K562 (cell line): ENCODE measurements around the gene XRN2. TPM values are rescaled to one million over a fixed set of nuclear protein-coding genes. Genes with fewer than 3 reads are reported as not detected.

Experiments
- ATAC-seq: fragments of 200-7000 bp; cut with Tn5 transposase; 3 replicates; pipeline ENCODE4 v1.9.1; 2020; ENCODE audit warnings: moderate library complexity
- BruUV-seq: library from RNA; stranded (reverse); fragments of 400-500 nt; replicated peaks from 2 replicates; lab custom pipeline; 2021; lab: Mats Ljungman, UMichigan
- CTCF ChIA-PET: fragments of 300-600 bp; formaldehyde crosslinking; extraction: SDS; loops from one replicate; lab custom pipeline; 2021; ENCODE audit warnings: low intra/inter-chr PET ratio; lab: Yijun Ruan, JAX
- POLR2A ChIA-PET: fragments of 300-600, 350-650 bp; sonication (Branson Sonifier 250); formaldehyde crosslinking; extraction: SDS; loops from one replicate; lab custom pipeline; 2021; ENCODE audit warnings: antibody characterized with exemption, inconsistent platforms; lab: Yijun Ruan, JAX
- DNase-seq, 4 experiments: peaks; one replicate each; pipeline versions ENCODE4 v3.0.0 to v3.0.0-alpha.2; 2011 to 2018; ENCODE audit warnings: low spot score in 3 of 4, mixed read lengths in 3 of 4; ENCODE audit errors: extremely low read depth in 1 of 4
- FAIRE-seq: peaks from 2 replicates; lab custom pipeline; 2011; peaks lifted over from hg19 to GRCh38; lab: Jason Lieb, UNC
- H2AFZ ChIP-seq: 2 replicates; pipeline ENCODE4 v1.6.0; 2011; ENCODE audit warnings: low read depth, low read length, control low read depth, inconsistent platforms
- H3K27ac ChIP-seq: fragments of 200-600 bp; 3 replicates; pipeline ENCODE4 v1.8.0; 2011; ENCODE audit warnings: low read depth, mild to moderate bottlenecking, control low read depth, inconsistent platforms, low read length, moderate library complexity, mixed read lengths; ENCODE audit errors: extremely low read depth
- H3K27me3 ChIP-seq, 2 experiments: fragments of 300-600 bp in 1 of 2; 2 replicates in 1 of 2; 3 replicates in 1 of 2; pipeline versions ENCODE4 v1.6.0 to v1.8.0; 2011; ENCODE audit warnings: inconsistent platforms in 2 of 2, low read length in 2 of 2, mild to moderate bottlenecking in 1 of 2, mixed read lengths in 1 of 2, moderate library complexity in 1 of 2; ENCODE audit not compliant: control insufficient read depth in 2 of 2, insufficient read depth in 2 of 2
- H3K36me3 ChIP-seq: fragments of 300-600 bp; 3 replicates; pipeline ENCODE4 v1.8.0; 2011; ENCODE audit warnings: mild to moderate bottlenecking, low read length, inconsistent platforms; ENCODE audit not compliant: control insufficient read depth, insufficient read depth
- H3K4me1 ChIP-seq, 2 experiments: fragments of 200-600 bp in 1 of 2; replicated peaks in 1 of 2; 2 replicates in 1 of 2; 3 replicates in 1 of 2; pipeline versions ENCODE4 v1.5.1 to v1.8.0; 2011; ENCODE audit warnings: inconsistent platforms in 2 of 2, low read length in 2 of 2, mild to moderate bottlenecking in 1 of 2, mixed read lengths in 1 of 2, moderate library complexity in 1 of 2; ENCODE audit not compliant: control insufficient read depth in 2 of 2, insufficient read depth in 2 of 2
- H3K4me2 ChIP-seq: 2 replicates; pipeline ENCODE4 v1.6.1; 2011; ENCODE audit warnings: low read length, control low read depth, inconsistent platforms, mixed read lengths; ENCODE audit not compliant: insufficient read depth
- H3K4me3 ChIP-seq: fragments of 200-600 bp; sonication (generic), shearing (Covaris generic); 2 replicates; pipeline ENCODE4 v1.5.1; 2016; ENCODE audit warnings: control low read depth, inconsistent platforms
- H3K79me2 ChIP-seq: fragments of 200-600 bp; 3 replicates; pipeline ENCODE4 v1.8.0; 2011; ENCODE audit warnings: low read length, inconsistent platforms; ENCODE audit not compliant: control insufficient read depth, insufficient read depth
- H3K9ac ChIP-seq, 2 experiments: 2 replicates each; pipeline versions ENCODE4 v1.6.0 to v1.6.1; 2011; ENCODE audit warnings: low read depth in 2 of 2, low read length in 2 of 2, control low read depth in 1 of 2, inconsistent platforms in 1 of 2, mild to moderate bottlenecking in 1 of 2, mixed read lengths in 1 of 2; ENCODE audit not compliant: insufficient read depth in 1 of 2
- H3K9me1 ChIP-seq: one replicate; pipeline ENCODE4 v1.6.0; 2011; ENCODE audit warnings: inconsistent platforms, mild to moderate bottlenecking, low read length, moderate library complexity; ENCODE audit not compliant: control insufficient read depth, insufficient read depth
- H3K9me3 ChIP-seq: replicated peaks from 2 replicates; pipeline ENCODE4 v1.5.1; 2011; ENCODE audit warnings: low read depth, low read length, inconsistent platforms; ENCODE audit not compliant: control insufficient read depth, insufficient read depth
- H4K20me1 ChIP-seq: replicated peaks from 2 replicates; pipeline ENCODE4 v1.6.1; 2011; ENCODE audit warnings: low read length, inconsistent platforms, mixed read lengths; ENCODE audit not compliant: control insufficient read depth, insufficient read depth
- ATF7 ChIP-seq: fragments of 450-650 bp; IDR thresholded peaks from 2 replicates; pipeline ENCODE4 v1.7.1; 2014; ENCODE audit warnings: mild to moderate bottlenecking, moderate library complexity
- CHCHD3 ChIP-seq: fragments of 250-450 bp; sonication (Bioruptor Pico); IDR thresholded peaks from 2 replicates; pipeline ENCODE4 v2.1.2; 2022; ENCODE audit warnings: mild to moderate bottlenecking
- CTBP1 ChIP-seq: fragments of 450-650 bp; IDR thresholded peaks from 2 replicates; pipeline ENCODE4 v1.6.1; 2016; ENCODE audit warnings: borderline replicate concordance
- GTF2A2 ChIP-seq: IDR thresholded peaks from 2 replicates; pipeline ENCODE4 v1.6.1; 2016; ENCODE audit warnings: mild to moderate bottlenecking, missing genetic modification characterization, missing compliant biosample characterization
- GTF2E2 ChIP-seq: fragments of 200-800 bp; sonication (Bioruptor generic); IDR thresholded peaks from 2 replicates; pipeline ENCODE4 v1.6.1; 2016; ENCODE audit warnings: missing genetic modification characterization, missing compliant biosample characterization
- HINFP ChIP-seq: fragments of 450-650 bp; conservative IDR thresholded peaks from 2 replicates; pipeline ENCODE4 v1.6.1; 2016; ENCODE audit warnings: missing genetic modification characterization, low read depth, mild to moderate bottlenecking, control low read depth, missing compliant biosample characterization
- NEUROD1 ChIP-seq: fragments of 150-350 bp; IDR thresholded peaks from 2 replicates; pipeline ENCODE4 v1.6.1; 2014; ENCODE audit warnings: borderline replicate concordance, low read length, low read depth; ENCODE audit not compliant: partially characterized antibody
- PHTF2 ChIP-seq: fragments of 250-450 bp; sonication (Bioruptor Pico); IDR thresholded peaks from 2 replicates; pipeline ENCODE4 v1.5.0; 2021; ENCODE audit warnings: mild to moderate bottlenecking
- RFX1 ChIP-seq: fragments of 450-650 bp; IDR thresholded peaks from 2 replicates; pipeline ENCODE4 v1.6.1; 2016; ENCODE audit warnings: mild to moderate bottlenecking, moderate library complexity
- ZKSCAN3 ChIP-seq: fragments of 250-450 bp; sonication (Bioruptor Pico); IDR thresholded peaks from 2 replicates; pipeline ENCODE4 v1.4.0; 2020
- ZNF12 ChIP-seq: sonication (generic); formaldehyde crosslinking; IDR thresholded peaks from 2 replicates; pipeline ENCODE4 v1.4.0; 2020; ENCODE audit warnings: mild to moderate bottlenecking, missing genetic modification reagents
- ZNF639 ChIP-seq, 2 experiments: fragments of 200-800 bp in 1 of 2; sonication (Bioruptor generic) in 1 of 2; sonication (generic) in 1 of 2; formaldehyde crosslinking in 1 of 2; IDR thresholded peaks in 1 of 2; conservative IDR thresholded peaks in 1 of 2; 2 replicates each; pipeline versions ENCODE4 v1.5.0 to v1.6.1; 2016 to 2020; ENCODE audit warnings: missing compliant biosample characterization in 1 of 2, missing genetic modification characterization in 1 of 2, missing genetic modification reagents in 1 of 2
- WGBS: fragments of 100-300 bp; shearing (Covaris generic); methylation state at CpG from one replicate; pipeline ENCODE4 v1.1.6; 2016; ENCODE audit warnings: low coverage, mixed read lengths; ENCODE audit not compliant: insufficient coverage; ENCODE audit errors: missing lambda C conversion rate; 5-methylcytosine and 5-hydroxymethylcytosine counted together
- in situ Hi-C: fragments of 300-500 bp; cut with MboI; formaldehyde crosslinking; loops from 4 replicates; pipeline ENCODE4 v1.15.0; 2018; ENCODE audit warnings: inconsistent platforms, mixed read lengths
- intact Hi-C: fragments of 100-400 bp; cut with micrococcal nuclease; formaldehyde crosslinking; loops from 2 replicates; pipeline ENCODE4 v1.14.2; 2022
- polyA plus RNA-seq, 8 experiments: library from polyadenylated mRNA; depleted of rRNA in 4 of 8; stranded (reverse) in 5 of 8; unstranded in 3 of 8; fragments of >200 nt; fragmentation: Nextera tagmentation in 2 of 8; fragmentation: Illumina TruSeq in 1 of 8; extraction: Ambion mirVana in 2 of 8; extraction: Trizol in 1 of 8; gene quantifications; 2 replicates each; pipeline versions ENCODE4 v1.2.1 to v1.2.3, GENCODE V29; 2011 to 2014; ENCODE audit warnings: inconsistent platforms in 1 of 8, missing spikeins in 1 of 8
- total RNA-seq, 7 experiments: library from RNA; depleted of rRNA in 6 of 7; stranded (reverse); fragments of >200 nt in 6 of 7; fragmentation: Illumina TruSeq in 2 of 7; extraction: Trizol in 2 of 7; gene quantifications; 2 replicates each; pipeline versions ENCODE4 v1.2.1 to v1.2.3, GENCODE V29; 2011 to 2021; ENCODE audit warnings: low replicate concordance in 1 of 7

XRN2 gene
- total and polyA plus RNA-seq, 9 of the 15 experiments (the other 6 are each of a cell fraction or from before 2014, with no cell fraction given): 41.8 to 67.3 (median 51.4) TPM

DNA sequence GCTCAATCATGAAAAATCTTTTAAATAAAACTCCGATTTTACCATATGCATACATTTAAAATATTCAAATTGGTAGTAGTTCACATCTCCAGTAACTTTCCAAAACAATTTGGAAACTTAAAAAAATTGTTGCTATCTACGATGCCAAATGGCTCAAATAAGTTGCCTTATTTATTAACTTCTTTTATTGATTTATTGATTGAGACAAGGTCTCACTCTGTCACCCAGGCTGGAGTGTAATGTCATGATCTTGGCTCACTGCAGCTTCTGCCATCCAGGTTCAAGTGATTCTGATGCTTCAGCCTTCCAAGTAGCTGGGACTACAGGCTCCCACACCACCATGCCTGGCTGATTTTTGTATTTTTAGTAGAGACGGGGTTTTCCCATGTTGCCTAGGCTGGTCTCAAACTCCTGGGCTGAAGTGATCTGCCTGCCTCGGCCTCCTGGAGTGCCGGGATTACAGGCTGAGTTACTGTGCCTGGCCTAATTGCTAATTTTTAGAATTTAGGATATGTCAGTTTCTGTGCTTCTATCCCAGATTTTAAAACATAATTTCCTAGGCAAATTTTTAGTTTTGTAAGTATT lies 81.3 kb downstream of the XRN2 start:
- H3K79me2 ChIP-seq: no peaks in the 10 kb centered on the region
- intact Hi-C loops (no loop called here), in situ Hi-C loops (no loop called here)
- no peak overlapping the region for H3K4me3 ChIP-seq
- H3K27me3 ChIP-seq: no peaks in the 10 kb centered on the region
- H4K20me1 ChIP-seq: no peaks in the 10 kb centered on the region
- no TSS peak for BruUV-seq
- H3K4me1 ChIP-seq: no peaks in the 10 kb centered on the region
- no peak for DNase-seq
- TF ChIP-seq GTF2A2 (tag): no peak
- TF ChIP-seq ZKSCAN3 (CRISPR knock-in tag): no peak
- no peak for TF ChIP-seq ATF7
- no peak for TF ChIP-seq RFX1
- no peak for TF ChIP-seq HINFP
- no peak for TF ChIP-seq NEUROD1
- no peak for TF ChIP-seq CHCHD3
- TF ChIP-seq GTF2E2 (tag): no peak
- no peak for TF ChIP-seq ZNF12 (CRISPR knock-in tag)
- no peak for TF ChIP-seq CTBP1
- TF ChIP-seq PHTF2 (CRISPR knock-in tag): no peak
- no peak for TF ChIP-seq ZNF639 (CRISPR knock-in tag; conservative IDR thresholded peaks at IDR 0.05 in 1 of 2, IDR thresholded peaks at IDR 0.05 in 1 of 2)
- H3K9me1 ChIP-seq: no peaks in the 10 kb centered on the region
- no peak overlapping the region for H2AFZ ChIP-seq
- no peak overlapping the region for H3K9ac ChIP-seq
- no peak overlapping the region for H3K4me2 ChIP-seq
- POLR2A ChIA-PET: interaction anchor here (0.7 kb wide), 1 partner anchor 11 kb away, joined by 3 read pairs; no protein-coding TSS in a partner anchor
- no peak for FAIRE-seq
- H3K9me3 ChIP-seq: no peaks in the 10 kb centered on the region
- peaks cover 64% of the 10 kb centered on the region for H3K36me3 ChIP-seq
- H3K27ac ChIP-seq: no peak overlapping the region
- CTCF ChIA-PET: no interaction called here
- no peak for ATAC-seq
- WGBS: 100% methylated on average over 5 of the region's 5 CpGs
